HL-60 (cell line): ENCODE measurements around the gene KIFC1.
A peak's percentile ranks its signal among the peaks of the same experiment; 100 is the strongest.

Source experiments
- DNase-seq, 2 experiments: peaks; one replicate each; pipeline ENCODE4 v3.0.0-alpha.2; 2010 to 2020; ENCODE audit warnings: low read depth in 1 of 2, low spot score in 1 of 2
- H3K27ac ChIP-seq: fragments of 250-450 bp; sonication (Bioruptor Pico); replicated peaks from 2 replicates; pipeline ENCODE4 v1.5.1; 2020; ENCODE audit warnings: mild to moderate bottlenecking, moderate library complexity
- H3K27me3 ChIP-seq: fragments of 250-450 bp; sonication (Bioruptor Pico); 2 replicates; pipeline ENCODE4 v1.5.1; 2021; ENCODE audit warnings: mild to moderate bottlenecking, moderate library complexity; ENCODE audit not compliant: insufficient read depth, poor library complexity, severe bottlenecking
- H3K4me3 ChIP-seq: replicated peaks from 2 replicates; pipeline ENCODE4 v1.5.1; 2011; ENCODE audit warnings: mild to moderate bottlenecking, control low read depth, low read length; ENCODE audit not compliant: insufficient read depth
- CTCF ChIP-seq: IDR thresholded peaks from one replicate; pipeline ENCODE4 v1.5.1; 2011; ENCODE audit warnings: low read length, control low read depth, inconsistent platforms; ENCODE audit not compliant: insufficient read depth
- GABPA ChIP-seq: IDR thresholded peaks from 2 replicates; pipeline ENCODE4 v1.6.1; 2012; ENCODE audit warnings: low read depth
- POLR2AphosphoS5 ChIP-seq: IDR thresholded peaks from 2 replicates; pipeline ENCODE4 v1.6.1; 2012; ENCODE audit warnings: low read depth
- REST ChIP-seq: IDR thresholded peaks from 2 replicates; pipeline ENCODE4 v1.6.1; 2012; ENCODE audit warnings: low read depth; ENCODE audit not compliant: insufficient replicate concordance
- SPI1 ChIP-seq: IDR thresholded peaks from 2 replicates; pipeline ENCODE4 v1.6.1; 2012; ENCODE audit warnings: low read depth, mild to moderate bottlenecking, borderline replicate concordance

The KIFC1 gene

GRCh38 chr6:33419580-33420490 lies 28.2 kb downstream of the KIFC1 start, which contains the start of gene SYNGAP1:
Gene SYNGAP1 (plus strand): TSS chr6:33420065. CDS start chr6:33420265, 200 bp downstream.
- TF ChIP-seq CTCF (no peak), POLR2AphosphoS5 (no peak), REST (no peak), GABPA (no peak), SPI1 (no peak)
- no peak within 1 kb of the TSS for H3K4me3 ChIP-seq
- H3K27me3 ChIP-seq, result no peaks in the 10 kb centered on the region
- peak within 1 kb of the TSS; percentile 90 for H3K27ac ChIP-seq
- no peak for DNase-seq

- DNase-seq, result no peak
- no peak overlapping the region for H3K4me3 ChIP-seq
- TF ChIP-seq CTCF (no peak), GABPA (peak; percentile 42; the same call in 1 of the 2 replicates)
- no peak overlapping the region for H3K27ac ChIP-seq
- no peaks in the 10 kb centered on the region for H3K27me3 ChIP-seq
Observed at GRCh38 chr6:33420491-33421343, 29.1 kb downstream of the KIFC1 start.

GRCh38 chr6:33421344-33421643 lies 29.7 kb downstream of the KIFC1 start:
- H3K4me3 ChIP-seq, result no peak overlapping the region
- no peak for DNase-seq
- H3K27ac ChIP-seq, result no peak overlapping the region
- H3K27me3 ChIP-seq, result no peaks in the 10 kb centered on the region
- TF ChIP-seq REST (no peak), CTCF (no peak), POLR2AphosphoS5 (no peak)
